ENCODE measurements around the gene OR2A7.
"Not testable (repeated sequence)": the region's sequence is repeated elsewhere in the genome, so short reads cannot be mapped to it uniquely, and the experiment has no call there.

OR2A7 gene

GRCh38 chr7:144252307-144252706 lies 12.3 kb downstream of the OR2A7 start:
- not testable (repeated sequence) for DNase-seq

GRCh38 chr7:144247674-144248330 lies 16.8 kb downstream of the OR2A7 start:
- not testable (repeated sequence) for DNase-seq

- DNase-seq = not testable (repeated sequence)
These were observed 17.6 kb downstream of the OR2A7 start for GRCh38 chr7:144246967-144247366.

GRCh38 chr7:144245372-144245771 lies 19.2 kb downstream of the OR2A7 start:
- DNase-seq = not testable (repeated sequence)

- not testable (repeated sequence) for DNase-seq
These were observed 25.2 kb downstream of the OR2A7 start, which contains the start of gene OR2A42 for GRCh38 chr7:144239365-144239764. Gene OR2A42 (minus strand): TSS chr7:144239605. CDS start chr7:144232843, 6,762 bp downstream.

- not testable (repeated sequence) for DNase-seq
These were observed 26.0 kb downstream of the OR2A7 start for GRCh38 chr7:144238530-144239082.

GRCh38 chr7:144233039-144233438 lies 31.6 kb downstream of the OR2A7 start:
- DNase-seq = not testable (repeated sequence)

GRCh38 chr7:144231027-144231426 lies 33.6 kb downstream of the OR2A7 start:
- not testable (repeated sequence) for DNase-seq

GRCh38 chr7:144228810-144229209 lies 35.8 kb downstream of the OR2A7 start:
- DNase-seq = not testable (repeated sequence)

- not testable (repeated sequence) for DNase-seq
These were observed 37.7 kb downstream of the OR2A7 start for GRCh38 chr7:144226866-144227265.

GRCh38 chr7:144223675-144224074 lies 40.9 kb downstream of the OR2A7 start:
- not testable (repeated sequence) for DNase-seq

GRCh38 chr7:144220531-144220930 lies 44.1 kb downstream of the OR2A7 start:
- DNase-seq = not testable (repeated sequence)

GRCh38 chr7:144219149-144219548 lies 45.4 kb downstream of the OR2A7 start:
- not testable (repeated sequence) for DNase-seq

GRCh38 chr7:144218581-144218980 lies 46.0 kb downstream of the OR2A7 start:
- DNase-seq = not testable (repeated sequence)

- not testable (repeated sequence) for DNase-seq
These were observed 47.4 kb downstream of the OR2A7 start for GRCh38 chr7:144217200-144217599.
